OCI-LY7 (cell line): ENCODE measurements around the gene EVX2. TPM values are rescaled to one million over a fixed set of nuclear protein-coding genes. Genes with fewer than 3 reads are reported as not detected.

Source experiments
- BruUV-seq: library from RNA; stranded (reverse); fragments of 400-500 nt; replicated peaks from 2 replicates; lab custom pipeline; 2021; lab: Mats Ljungman, UMichigan
- CTCF ChIA-PET: fragments of 300-600 bp; sonication (Branson Sonifier 250); formaldehyde crosslinking; loops from one replicate; lab custom pipeline; 2022; ENCODE audit warnings: antibody characterized with exemption; ENCODE audit not compliant: unreplicated experiment; lab: Charles Lee
- POLR2A ChIA-PET: fragments of 300-600 bp; sonication (Branson Sonifier 250); formaldehyde crosslinking; loops from one replicate; lab custom pipeline; 2022; ENCODE audit warnings: antibody characterized with exemption; lab: Charles Lee
- DNase-seq: peaks from one replicate; pipeline ENCODE4 v3.0.0-alpha.2; 2015; ENCODE audit warnings: low spot score
- H2AFZ ChIP-seq: fragments of 200-600 bp; sonication (generic), shearing (Covaris generic); 2 replicates; pipeline ENCODE4 v1.6.1; 2014; ENCODE audit warnings: mild to moderate bottlenecking, antibody characterized with exemption, low read length, moderate library complexity
- H3K27ac ChIP-seq: fragments of 200-600 bp; sonication (generic); 2 replicates; pipeline ENCODE4 v1.5.1; 2014; ENCODE audit warnings: mixed run types, low read depth, mild to moderate bottlenecking, moderate library complexity, low read length, inconsistent platforms; ENCODE audit not compliant: poor library complexity, severe bottlenecking
- H3K36me3 ChIP-seq: fragments of 200-600 bp; sonication (generic); 2 replicates; pipeline ENCODE4 v1.6.1; 2014; ENCODE audit warnings: mild to moderate bottlenecking, antibody characterized with exemption, low read length, moderate library complexity, mixed read lengths; ENCODE audit not compliant: insufficient read depth
- H3K4me1 ChIP-seq: fragments of 200-600 bp; sonication (generic); 2 replicates; pipeline ENCODE4 v1.5.1; 2014; ENCODE audit warnings: mild to moderate bottlenecking, low read length; ENCODE audit not compliant: insufficient read depth, poor library complexity, severe bottlenecking
- H3K4me2 ChIP-seq: fragments of 200-600 bp; sonication (generic); 2 replicates; pipeline ENCODE4 v1.6.1; 2014; ENCODE audit warnings: mild to moderate bottlenecking, low read length
- H3K4me3 ChIP-seq: fragments of 200-600 bp; sonication (generic); 2 replicates; pipeline ENCODE4 v1.5.1; 2014; ENCODE audit warnings: mild to moderate bottlenecking, low read depth, low read length; ENCODE audit not compliant: poor library complexity, severe bottlenecking
- H3K79me2 ChIP-seq: fragments of 200-600 bp; sonication (generic); 2 replicates; pipeline ENCODE4 v1.6.1; 2016; ENCODE audit warnings: low read depth, mild to moderate bottlenecking, low read length, moderate library complexity, mixed read lengths; ENCODE audit not compliant: insufficient read depth
- H3K9me2 ChIP-seq: fragments of 200-600 bp; sonication (generic); 2 replicates; pipeline ENCODE4 v1.6.1; 2016; ENCODE audit warnings: mild to moderate bottlenecking, low read length, mixed read lengths; ENCODE audit not compliant: insufficient read depth
- H3K9me3 ChIP-seq: fragments of 200-600 bp; sonication (generic); 2 replicates; pipeline ENCODE4 v1.6.1; 2014; ENCODE audit warnings: mild to moderate bottlenecking, mixed run types, low read length, mixed read lengths
- H4K20me1 ChIP-seq: fragments of 200-600 bp; sonication (generic); 2 replicates; pipeline ENCODE4 v1.6.1; 2014; ENCODE audit warnings: mild to moderate bottlenecking, antibody characterized with exemption, low read length, moderate library complexity, mixed read lengths; ENCODE audit not compliant: insufficient read depth
- EZH2phosphoT487 ChIP-seq: fragments of 200-600 bp; sonication (generic); IDR thresholded peaks from 2 replicates; pipeline ENCODE4 v1.6.1; 2018; ENCODE audit warnings: low read depth, borderline replicate concordance, mild to moderate bottlenecking, mixed run types, antibody characterized with exemption, low read length, moderate library complexity, mixed read lengths
- intact Hi-C: fragments of 100-400 bp; cut with micrococcal nuclease; formaldehyde crosslinking; loops from one replicate; pipeline ENCODE4 v1.10.0; 2022; ENCODE audit not compliant: unreplicated experiment
- total RNA-seq, 2 experiments: library from RNA; depleted of rRNA in 1 of 2; stranded (reverse); fragments of >200 nt in 1 of 2; shearing (Covaris generic) in 1 of 2; gene quantifications; 2 replicates each; pipeline ENCODE4 v1.2.3, GENCODE V29; 2014 to 2022
- TF ChIP-seq, protein P1 (sequence below): fragments of 200-600 bp; sonication (generic); conservative IDR thresholded peaks from 2 replicates; pipeline ENCODE4 v1.5.1; 2014; ENCODE audit warnings: mild to moderate bottlenecking, antibody characterized with exemption, low read length, moderate library complexity, mixed read lengths

Gene EVX2
- total RNA-seq, 2 experiments from 2014 or later = not detected

GRCh38 chr2:176089843-176090395, 6.2 kb upstream of the EVX2 start:
- no peak for TF ChIP-seq EZH2phosphoT487
- TF ChIP-seq, protein P1, sequence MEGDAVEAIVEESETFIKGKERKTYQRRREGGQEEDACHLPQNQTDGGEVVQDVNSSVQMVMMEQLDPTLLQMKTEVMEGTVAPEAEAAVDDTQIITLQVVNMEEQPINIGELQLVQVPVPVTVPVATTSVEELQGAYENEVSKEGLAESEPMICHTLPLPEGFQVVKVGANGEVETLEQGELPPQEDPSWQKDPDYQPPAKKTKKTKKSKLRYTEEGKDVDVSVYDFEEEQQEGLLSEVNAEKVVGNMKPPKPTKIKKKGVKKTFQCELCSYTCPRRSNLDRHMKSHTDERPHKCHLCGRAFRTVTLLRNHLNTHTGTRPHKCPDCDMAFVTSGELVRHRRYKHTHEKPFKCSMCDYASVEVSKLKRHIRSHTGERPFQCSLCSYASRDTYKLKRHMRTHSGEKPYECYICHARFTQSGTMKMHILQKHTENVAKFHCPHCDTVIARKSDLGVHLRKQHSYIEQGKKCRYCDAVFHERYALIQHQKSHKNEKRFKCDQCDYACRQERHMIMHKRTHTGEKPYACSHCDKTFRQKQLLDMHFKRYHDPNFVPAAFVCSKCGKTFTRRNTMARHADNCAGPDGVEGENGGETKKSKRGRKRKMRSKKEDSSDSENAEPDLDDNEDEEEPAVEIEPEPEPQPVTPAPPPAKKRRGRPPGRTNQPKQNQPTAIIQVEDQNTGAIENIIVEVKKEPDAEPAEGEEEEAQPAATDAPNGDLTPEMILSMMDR = no peak
- Histone ChIP-seq H2AFZ (no peak overlapping the region), H3K9me3 (no peaks in the 10 kb centered on the region), H3K27ac (no peak overlapping the region), H3K4me1 (no peaks in the 10 kb centered on the region), H3K79me2 (no peaks in the 10 kb centered on the region), H4K20me1 (no peaks in the 10 kb centered on the region), H3K9me2 (no peaks in the 10 kb centered on the region), H3K4me3 (no peak overlapping the region), H3K4me2 (no peak overlapping the region), H3K36me3 (no peaks in the 10 kb centered on the region)
- intact Hi-C loops = no loop called here
- DNase-seq = no peak
- no TSS peak for BruUV-seq
- POLR2A ChIA-PET = no interaction called here
- CTCF ChIA-PET = no interaction called here

DNA sequence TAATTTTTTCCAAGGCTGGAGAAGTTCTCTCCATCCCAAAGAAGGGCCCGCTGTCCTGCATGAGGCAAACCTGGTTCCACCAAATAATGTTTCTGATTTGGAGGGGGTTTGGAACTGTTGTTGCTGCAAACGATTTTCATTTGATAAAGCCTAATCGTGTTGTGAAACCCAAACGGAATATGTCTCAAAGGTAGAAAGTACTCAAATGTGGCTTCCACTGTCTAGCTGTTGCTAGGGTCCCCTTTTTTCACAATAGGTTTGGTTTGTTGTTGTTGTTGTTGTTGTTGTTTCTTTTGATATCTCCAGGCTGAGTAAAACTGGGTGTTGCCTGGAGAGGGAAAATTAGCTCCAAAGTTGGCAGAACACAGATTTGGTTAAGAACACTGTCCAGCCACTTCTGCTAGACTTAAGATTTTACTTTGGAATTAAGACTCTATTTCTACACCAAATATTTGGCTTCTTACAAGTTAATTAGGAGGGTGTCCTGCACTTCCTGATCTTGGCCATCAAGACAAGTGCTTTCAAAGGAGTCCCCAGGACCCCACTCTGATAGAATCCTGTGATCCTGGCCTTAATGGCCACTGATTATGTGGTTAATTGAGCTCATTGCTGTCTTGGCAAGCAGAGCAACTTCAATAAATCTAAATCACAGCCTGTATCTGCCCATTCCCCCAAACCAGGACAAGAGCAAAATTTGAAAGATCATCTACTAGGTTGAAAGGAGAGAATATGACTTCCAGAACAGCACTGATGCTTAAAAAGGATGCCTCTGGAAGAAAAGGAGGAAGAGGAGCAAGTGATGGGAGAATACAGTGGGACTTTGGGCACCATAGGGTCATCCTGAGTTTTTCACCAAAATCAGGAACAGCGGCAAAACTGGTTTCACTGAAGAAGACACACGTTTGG, 5.4 kb upstream of the EVX2 start:
- no peak for TF ChIP-seq EZH2phosphoT487
- TF ChIP-seq, protein P1 = no peak
- ChIA-PET CTCF (no interaction called here), POLR2A (no interaction called here)
- Histone ChIP-seq H3K36me3 (no peaks in the 10 kb centered on the region), H3K4me1 (no peaks in the 10 kb centered on the region), H3K9me2 (no peaks in the 10 kb centered on the region), H3K9me3 (no peaks in the 10 kb centered on the region), H3K4me2 (no peak overlapping the region), H4K20me1 (no peaks in the 10 kb centered on the region), H3K79me2 (no peaks in the 10 kb centered on the region), H3K27ac (no peak overlapping the region), H3K4me3 (no peak overlapping the region), H2AFZ (no peak overlapping the region)
- no TSS peak for BruUV-seq
- intact Hi-C loops = no loop called here
- DNase-seq = no peak
